ENCODE data around the gene GRPEL1.

DNA sequence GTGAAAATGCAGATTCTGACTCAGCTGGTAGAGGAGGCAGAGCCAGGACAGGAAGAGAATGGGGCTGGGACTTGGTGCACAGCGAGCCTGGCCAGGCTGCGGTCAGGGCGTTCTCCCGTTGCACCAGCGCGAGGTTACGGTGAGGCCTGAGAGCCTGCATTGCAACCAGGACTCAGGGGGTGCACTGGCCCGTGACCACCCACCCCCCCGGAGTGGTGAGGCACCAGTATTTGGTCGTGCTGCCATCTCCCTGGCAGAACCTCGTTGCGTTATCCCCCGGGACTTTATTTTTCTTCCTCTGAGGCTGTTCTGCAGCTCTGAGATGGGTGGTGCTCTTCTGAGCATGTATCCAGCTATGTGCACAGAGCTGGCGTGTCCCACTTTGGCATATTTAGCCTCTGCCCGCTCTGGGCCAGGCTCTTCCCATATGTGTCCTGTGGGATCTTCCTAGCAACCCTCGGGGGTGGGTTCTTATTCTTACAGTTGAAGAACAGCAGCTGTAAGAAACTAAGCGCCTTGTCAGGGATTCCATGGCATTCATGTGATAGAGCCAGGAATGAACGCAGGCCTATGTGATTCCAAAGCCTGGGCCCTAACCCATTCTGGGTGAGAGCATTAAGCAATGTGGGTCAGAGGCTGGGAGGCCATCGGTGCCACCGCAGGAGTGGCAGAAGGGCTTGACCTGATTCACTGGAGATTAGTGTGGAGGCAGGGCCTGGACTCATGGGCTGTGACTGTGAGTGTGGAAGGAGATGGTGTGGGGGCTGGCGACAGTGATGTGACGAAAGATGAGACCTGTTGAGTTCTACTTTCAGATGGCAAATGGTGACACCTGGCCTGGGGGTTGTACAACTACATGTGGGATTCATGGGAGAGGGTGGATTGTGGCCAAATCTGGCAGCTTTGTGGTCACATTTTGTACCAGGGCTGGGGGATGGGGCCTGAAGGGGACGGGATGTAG lies 21.6 kb downstream of the GRPEL1 start:
- no peak for TF ChIP-seq POLR2AphosphoS5 (IDR thresholded peaks at IDR 0.05; ENCODE audit: low read depth, low read length)
- TF ChIP-seq, protein P1, sequence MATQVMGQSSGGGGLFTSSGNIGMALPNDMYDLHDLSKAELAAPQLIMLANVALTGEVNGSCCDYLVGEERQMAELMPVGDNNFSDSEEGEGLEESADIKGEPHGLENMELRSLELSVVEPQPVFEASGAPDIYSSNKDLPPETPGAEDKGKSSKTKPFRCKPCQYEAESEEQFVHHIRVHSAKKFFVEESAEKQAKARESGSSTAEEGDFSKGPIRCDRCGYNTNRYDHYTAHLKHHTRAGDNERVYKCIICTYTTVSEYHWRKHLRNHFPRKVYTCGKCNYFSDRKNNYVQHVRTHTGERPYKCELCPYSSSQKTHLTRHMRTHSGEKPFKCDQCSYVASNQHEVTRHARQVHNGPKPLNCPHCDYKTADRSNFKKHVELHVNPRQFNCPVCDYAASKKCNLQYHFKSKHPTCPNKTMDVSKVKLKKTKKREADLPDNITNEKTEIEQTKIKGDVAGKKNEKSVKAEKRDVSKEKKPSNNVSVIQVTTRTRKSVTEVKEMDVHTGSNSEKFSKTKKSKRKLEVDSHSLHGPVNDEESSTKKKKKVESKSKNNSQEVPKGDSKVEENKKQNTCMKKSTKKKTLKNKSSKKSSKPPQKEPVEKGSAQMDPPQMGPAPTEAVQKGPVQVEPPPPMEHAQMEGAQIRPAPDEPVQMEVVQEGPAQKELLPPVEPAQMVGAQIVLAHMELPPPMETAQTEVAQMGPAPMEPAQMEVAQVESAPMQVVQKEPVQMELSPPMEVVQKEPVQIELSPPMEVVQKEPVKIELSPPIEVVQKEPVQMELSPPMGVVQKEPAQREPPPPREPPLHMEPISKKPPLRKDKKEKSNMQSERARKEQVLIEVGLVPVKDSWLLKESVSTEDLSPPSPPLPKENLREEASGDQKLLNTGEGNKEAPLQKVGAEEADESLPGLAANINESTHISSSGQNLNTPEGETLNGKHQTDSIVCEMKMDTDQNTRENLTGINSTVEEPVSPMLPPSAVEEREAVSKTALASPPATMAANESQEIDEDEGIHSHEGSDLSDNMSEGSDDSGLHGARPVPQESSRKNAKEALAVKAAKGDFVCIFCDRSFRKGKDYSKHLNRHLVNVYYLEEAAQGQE (IDR thresholded peaks at IDR 0.05; ENCODE audit: insufficient read depth in 1 of 2, low read depth in 2 of 2, low read length in 2 of 2), result no peak
- no peak for TF ChIP-seq SIN3A (IDR thresholded peaks at IDR 0.05; ENCODE audit: borderline replicate concordance, insufficient read depth, low read length)
- TF ChIP-seq TAF1 (IDR thresholded peaks at IDR 0.05; ENCODE audit: borderline replicate concordance, insufficient read depth, low read length), result no peak
